ENCODE measurements around the gene MYO7A. TPM values are rescaled to one million over a fixed set of nuclear protein-coding genes. Genes with fewer than 3 reads are reported as not detected.

Gene MYO7A
- total and polyA plus RNA-seq, 2 experiments from 2014 or later = not detected

DNA sequence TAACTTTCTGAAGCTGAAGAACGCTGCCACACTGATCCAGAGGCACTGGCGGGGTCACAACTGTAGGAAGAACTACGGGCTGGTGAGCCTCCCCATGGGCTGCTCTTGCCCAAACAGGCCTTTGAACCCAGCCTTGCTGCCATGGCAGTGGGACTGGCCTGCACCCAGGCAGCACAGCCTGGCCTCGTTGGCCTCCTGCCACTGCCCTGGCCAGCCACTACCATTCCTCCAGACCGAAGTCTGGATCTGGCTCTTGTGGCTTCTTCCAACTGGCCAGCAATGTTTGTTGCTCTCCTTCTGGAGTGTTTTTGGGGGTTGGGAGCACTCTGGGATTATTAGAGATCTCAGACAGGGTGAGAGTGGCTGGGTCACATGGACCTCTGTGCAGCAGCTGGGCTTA, 51.0 kb downstream of the MYO7A start:
- WGBS, 2 experiments (ENCODE audit: low coverage in 1 of 2, low lambda C conversion rate in 2 of 2, missing lambda C conversion rate in 2 of 2) = 58 to 63% methylated on average over 5 of the region's 5 CpGs
- Histone ChIP-seq H3F3A (ENCODE audit: insufficient read depth) (no peaks in the 10 kb centered on the region), H4K20me1 (ENCODE audit: insufficient read depth) (no peaks in the 10 kb centered on the region), H3K27ac (no peak overlapping the region), H3K79me2 (ENCODE audit: insufficient read depth) (no peaks in the 10 kb centered on the region), H3K36me3 (ENCODE audit: low read depth) (no peaks in the 10 kb centered on the region), H3K4me2 (ENCODE audit: unreplicated experiment) (no peak overlapping the region), H3K4me3 (no peak overlapping the region), H3K9me3 (ENCODE audit: low read depth) (no peaks in the 10 kb centered on the region), H3K9me2 (ENCODE audit: insufficient read depth) (no peaks in the 10 kb centered on the region), H2AFZ (no peak overlapping the region), H3K27me3 (replicated peaks; ENCODE audit: insufficient read depth) (no peaks in the 10 kb centered on the region), H3K4me1 (ENCODE audit: insufficient read depth) (no peaks in the 10 kb centered on the region), H3K9ac (no peak overlapping the region)
- in situ Hi-C loops (cut with MboI) = no loop called here
- DNase-seq = no peak
- no peak for TF ChIP-seq EZH2phosphoT487 (IDR thresholded peaks at IDR 0.05; ENCODE audit: insufficient read depth, low read depth)
- no peak for TF ChIP-seq EZH2 (IDR thresholded peaks at IDR 0.05; ENCODE audit: insufficient read depth, poor library complexity, severe bottlenecking)

DNA sequence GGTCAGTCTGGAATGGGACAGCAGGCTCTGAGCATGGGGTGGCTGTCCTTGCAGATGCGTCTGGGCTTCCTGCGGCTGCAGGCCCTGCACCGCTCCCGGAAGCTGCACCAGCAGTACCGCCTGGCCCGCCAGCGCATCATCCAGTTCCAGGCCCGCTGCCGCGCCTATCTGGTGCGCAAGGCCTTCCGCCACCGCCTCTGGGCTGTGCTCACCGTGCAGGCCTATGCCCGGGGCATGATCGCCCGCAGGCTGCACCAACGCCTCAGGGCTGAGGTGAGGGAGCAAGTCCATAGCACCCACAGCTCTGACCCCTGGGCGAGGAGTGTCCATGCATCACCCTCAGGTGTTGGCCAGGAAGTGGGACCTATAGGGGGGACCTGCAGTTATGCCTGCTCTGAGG, 51.6 kb downstream of the MYO7A start:
- no peaks in the 10 kb centered on the region for H3K36me3 ChIP-seq (ENCODE audit: low read depth)
- in situ Hi-C loops (cut with MboI) = loop anchor here (10.0 kb wide), 1 partner anchor 375 kb away; no protein-coding TSS in a partner anchor
- H3K4me3 ChIP-seq = no peak overlapping the region
- H3K4me1 ChIP-seq (ENCODE audit: insufficient read depth) = no peaks in the 10 kb centered on the region
- no peaks in the 10 kb centered on the region for H3K79me2 ChIP-seq (ENCODE audit: insufficient read depth)
- TF ChIP-seq EZH2phosphoT487 (IDR thresholded peaks at IDR 0.05; ENCODE audit: insufficient read depth, low read depth) = no peak
- no peak for TF ChIP-seq EZH2 (IDR thresholded peaks at IDR 0.05; ENCODE audit: insufficient read depth, poor library complexity, severe bottlenecking)
- H3K27me3 ChIP-seq (replicated peaks; ENCODE audit: insufficient read depth) = no peaks in the 10 kb centered on the region
- no peaks in the 10 kb centered on the region for H3K9me3 ChIP-seq (ENCODE audit: low read depth)
- H3K9ac ChIP-seq = no peak overlapping the region
- H3K4me2 ChIP-seq (ENCODE audit: unreplicated experiment) = no peak overlapping the region
- no peak overlapping the region for H3K27ac ChIP-seq
- no peak overlapping the region for H2AFZ ChIP-seq
- no peaks in the 10 kb centered on the region for H3F3A ChIP-seq (ENCODE audit: insufficient read depth)
- H3K9me2 ChIP-seq (ENCODE audit: insufficient read depth) = no peaks in the 10 kb centered on the region
- 93 to 94% methylated on average over 18 of the region's 19 CpGs for WGBS, 2 experiments (ENCODE audit: low coverage in 1 of 2, low lambda C conversion rate in 2 of 2, missing lambda C conversion rate in 2 of 2)
- DNase-seq = no peak
- H4K20me1 ChIP-seq (ENCODE audit: insufficient read depth) = no peaks in the 10 kb centered on the region

DNA sequence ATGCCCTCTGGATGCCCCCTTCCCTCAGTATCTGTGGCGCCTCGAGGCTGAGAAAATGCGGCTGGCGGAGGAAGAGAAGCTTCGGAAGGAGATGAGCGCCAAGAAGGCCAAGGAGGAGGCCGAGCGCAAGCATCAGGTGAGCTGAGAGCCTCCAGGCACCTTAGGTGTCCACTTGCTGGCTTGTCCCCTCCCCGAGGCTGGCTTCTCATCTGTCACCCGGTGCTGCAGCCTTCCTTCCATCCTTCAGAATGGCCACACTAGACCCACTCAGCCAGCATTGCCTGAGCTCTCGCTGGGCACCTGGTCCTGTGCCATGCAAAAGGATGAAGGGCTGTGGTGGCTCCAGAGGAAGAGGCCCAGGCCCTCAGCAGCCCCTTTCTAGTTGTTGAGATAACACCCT, 52.3 kb downstream of the MYO7A start:
- no peaks in the 10 kb centered on the region for H3K79me2 ChIP-seq (ENCODE audit: insufficient read depth)
- in situ Hi-C loops (cut with MboI) = loop anchor here (10.0 kb wide), 1 partner anchor 374 kb away; no protein-coding TSS in a partner anchor
- no peaks in the 10 kb centered on the region for H3K4me1 ChIP-seq (ENCODE audit: insufficient read depth)
- no peak for DNase-seq
- H3K36me3 ChIP-seq (ENCODE audit: low read depth) = no peaks in the 10 kb centered on the region
- H3K4me2 ChIP-seq (ENCODE audit: unreplicated experiment) = no peak overlapping the region
- H3K9me2 ChIP-seq (ENCODE audit: insufficient read depth) = no peaks in the 10 kb centered on the region
- no peaks in the 10 kb centered on the region for H4K20me1 ChIP-seq (ENCODE audit: insufficient read depth)
- no peak overlapping the region for H3K9ac ChIP-seq
- no peaks in the 10 kb centered on the region for H3K9me3 ChIP-seq (ENCODE audit: low read depth)
- H3K4me3 ChIP-seq = no peak overlapping the region
- no peaks in the 10 kb centered on the region for H3K27me3 ChIP-seq (replicated peaks; ENCODE audit: insufficient read depth)
- no peak overlapping the region for H2AFZ ChIP-seq
- whole genome bisulfite sequencing, 2 experiments (ENCODE audit: low coverage in 1 of 2, low lambda C conversion rate in 2 of 2, missing lambda C conversion rate in 2 of 2) = 70 to 71% methylated on average over 11 of the region's 11 CpGs
- TF ChIP-seq EZH2phosphoT487 (IDR thresholded peaks at IDR 0.05; ENCODE audit: insufficient read depth, low read depth) = no peak
- TF ChIP-seq EZH2 (IDR thresholded peaks at IDR 0.05; ENCODE audit: insufficient read depth, poor library complexity, severe bottlenecking) = no peak
- H3F3A ChIP-seq (ENCODE audit: insufficient read depth) = no peaks in the 10 kb centered on the region
- no peak overlapping the region for H3K27ac ChIP-seq

DNA sequence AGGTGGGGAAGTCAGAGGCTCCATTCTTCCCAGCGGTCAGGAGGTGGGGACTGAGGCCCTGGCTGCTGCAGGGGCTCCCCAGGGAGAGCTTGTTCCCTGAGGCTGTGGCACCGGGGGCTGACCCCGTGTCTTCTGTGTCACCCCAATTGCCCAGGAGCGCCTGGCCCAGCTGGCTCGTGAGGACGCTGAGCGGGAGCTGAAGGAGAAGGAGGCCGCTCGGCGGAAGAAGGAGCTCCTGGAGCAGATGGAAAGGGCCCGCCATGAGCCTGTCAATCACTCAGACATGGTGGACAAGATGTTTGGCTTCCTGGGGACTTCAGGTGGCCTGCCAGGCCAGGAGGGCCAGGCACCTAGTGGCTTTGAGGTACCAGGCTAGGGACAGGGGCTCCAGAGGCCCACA, 53.2 kb downstream of the MYO7A start:
- no peak for DNase-seq
- H2AFZ ChIP-seq = no peak overlapping the region
- TF ChIP-seq EZH2phosphoT487 (IDR thresholded peaks at IDR 0.05; ENCODE audit: insufficient read depth, low read depth) (no peak), EZH2 (IDR thresholded peaks at IDR 0.05; ENCODE audit: insufficient read depth, poor library complexity, severe bottlenecking) (no peak)
- no peaks in the 10 kb centered on the region for H3K27me3 ChIP-seq (replicated peaks; ENCODE audit: insufficient read depth)
- no peak overlapping the region for H3K4me2 ChIP-seq (ENCODE audit: unreplicated experiment)
- WGBS, 2 experiments (ENCODE audit: low coverage in 1 of 2, low lambda C conversion rate in 2 of 2, missing lambda C conversion rate in 2 of 2) = 84 to 95% methylated on average over 8 to 11 of the region's 11 CpGs
- in situ Hi-C loops (cut with MboI) = loop anchor here (10.0 kb wide), 1 partner anchor 374 kb away; no protein-coding TSS in a partner anchor
- no peak overlapping the region for H3K9ac ChIP-seq
- no peaks in the 10 kb centered on the region for H3K36me3 ChIP-seq (ENCODE audit: low read depth)
- no peaks in the 10 kb centered on the region for H3K4me1 ChIP-seq (ENCODE audit: insufficient read depth)
- no peaks in the 10 kb centered on the region for H3F3A ChIP-seq (ENCODE audit: insufficient read depth)
- no peaks in the 10 kb centered on the region for H3K9me2 ChIP-seq (ENCODE audit: insufficient read depth)
- no peaks in the 10 kb centered on the region for H4K20me1 ChIP-seq (ENCODE audit: insufficient read depth)
- H3K79me2 ChIP-seq (ENCODE audit: insufficient read depth) = no peaks in the 10 kb centered on the region
- H3K27ac ChIP-seq = no peak overlapping the region
- no peaks in the 10 kb centered on the region for H3K9me3 ChIP-seq (ENCODE audit: low read depth)
- H3K4me3 ChIP-seq = no peak overlapping the region
